Trophoblast cell (in vitro differentiated cells and primary cell): Measurements from ENCODE around the gene CDC42SE2.
A peak's percentile ranks its signal among the peaks of the same experiment; 100 is the strongest.

Experiments
- DNase-seq, 2 donors: peaks; one replicate each; pipeline ENCODE4 v3.0.0-alpha.2; 2016
- H2AFZ ChIP-seq: 2 replicates; pipeline ENCODE4 v1.6.1; 2013; ENCODE audit warnings: low read length, moderate library complexity, mild to moderate bottlenecking; ENCODE audit not compliant: insufficient read depth, poor library complexity
- H2AK5ac ChIP-seq: 2 replicates; pipeline ENCODE4 v1.6.1; 2013; ENCODE audit warnings: mild to moderate bottlenecking, low read length
- H2BK120ac ChIP-seq: 2 replicates; pipeline ENCODE4 v1.6.1; 2013; ENCODE audit warnings: low read length, mild to moderate bottlenecking, moderate library complexity; ENCODE audit not compliant: insufficient read depth, poor library complexity
- H2BK12ac ChIP-seq: 2 replicates; pipeline ENCODE4 v1.6.1; 2013; ENCODE audit warnings: mild to moderate bottlenecking, low read length, moderate library complexity
- H2BK5ac ChIP-seq: 2 replicates; pipeline ENCODE4 v1.6.1; 2013; ENCODE audit warnings: low read length, low read depth, moderate library complexity, mild to moderate bottlenecking; ENCODE audit not compliant: poor library complexity
- H3K14ac ChIP-seq: 2 replicates; pipeline ENCODE4 v1.6.1; 2013; ENCODE audit warnings: mild to moderate bottlenecking, low read length
- H3K18ac ChIP-seq: 2 replicates; pipeline ENCODE4 v1.6.1; 2013; ENCODE audit warnings: mild to moderate bottlenecking, low read length
- H3K23ac ChIP-seq: 2 replicates; pipeline ENCODE4 v1.6.1; 2013; ENCODE audit warnings: low read length
- H3K27ac ChIP-seq: 2 replicates; pipeline ENCODE4 v1.5.1; 2013; ENCODE audit warnings: low read depth, mild to moderate bottlenecking, inconsistent platforms, low read length, moderate library complexity
- H3K27me3 ChIP-seq: 2 replicates; pipeline ENCODE4 v1.6.1; 2013; ENCODE audit warnings: inconsistent platforms, mild to moderate bottlenecking, low read length, moderate library complexity; ENCODE audit not compliant: insufficient read depth
- H3K36me3 ChIP-seq, 2 experiments: 1 replicate in 1 of 2; 2 replicates in 1 of 2; pipeline ENCODE4 v1.6.1; 2013; ENCODE audit warnings: low read length in 2 of 2, mild to moderate bottlenecking in 2 of 2, moderate library complexity in 1 of 2; ENCODE audit not compliant: insufficient read depth in 2 of 2, control insufficient read depth in 1 of 2
- H3K4ac ChIP-seq: 2 replicates; pipeline ENCODE4 v1.6.1; 2013; ENCODE audit warnings: low read depth, mild to moderate bottlenecking, low read length, moderate library complexity
- H3K4me1 ChIP-seq, 2 experiments: 1 replicate in 1 of 2; 2 replicates in 1 of 2; pipeline ENCODE4 v1.6.1; 2013; ENCODE audit warnings: low read length in 2 of 2, mild to moderate bottlenecking in 2 of 2, moderate library complexity in 1 of 2; ENCODE audit not compliant: insufficient read depth in 2 of 2, control insufficient read depth in 1 of 2
- H3K4me2 ChIP-seq: 2 replicates; pipeline ENCODE4 v1.6.1; 2013; ENCODE audit warnings: inconsistent platforms, mild to moderate bottlenecking, low read length, moderate library complexity
- H3K4me3 ChIP-seq: 2 replicates; pipeline ENCODE4 v1.5.1; 2013; ENCODE audit warnings: mild to moderate bottlenecking, low read depth, low read length, inconsistent platforms
- H3K79me1 ChIP-seq: one replicate; pipeline ENCODE4 v1.6.1; 2013; ENCODE audit warnings: low read length
- H3K79me2 ChIP-seq: 2 replicates; pipeline ENCODE4 v1.6.1; 2013; ENCODE audit warnings: low read length, mild to moderate bottlenecking; ENCODE audit not compliant: control insufficient read depth, insufficient read depth, poor library complexity
- H3K9ac ChIP-seq: 2 replicates; pipeline ENCODE4 v1.6.1; 2013; ENCODE audit warnings: mild to moderate bottlenecking, low read length
- H3K9me3 ChIP-seq: 2 replicates; pipeline ENCODE4 v1.6.1; 2013; ENCODE audit warnings: low read depth, mild to moderate bottlenecking, control low read depth, inconsistent platforms, low read length; ENCODE audit not compliant: insufficient read depth
- H4K12ac ChIP-seq: 2 replicates; pipeline ENCODE4 v1.6.1; 2013; ENCODE audit warnings: low read depth, mild to moderate bottlenecking, low read length, moderate library complexity
- H4K8ac ChIP-seq: 2 replicates; pipeline ENCODE4 v1.6.1; 2013; ENCODE audit warnings: low read depth, mild to moderate bottlenecking, low read length, moderate library complexity
- H4K91ac ChIP-seq: one replicate; pipeline ENCODE4 v1.6.1; 2013; ENCODE audit warnings: low read depth, mild to moderate bottlenecking, low read length, moderate library complexity
- WGBS: extraction: QIAGEN DNeasy Blood & Tissue Kit; methylation state at CpG from one replicate; pipeline ENCODE4 v1.1.7; 2013; ENCODE audit warnings: missing lambda C conversion rate; ENCODE audit not compliant: insufficient read length, insufficient coverage; ENCODE audit errors: extremely low coverage; 5-methylcytosine and 5-hydroxymethylcytosine counted together

The CDC42SE2 gene

GRCh38 chr5:131242728-131243255 is 21.1 kb upstream of the CDC42SE2 start:
- no peak overlapping the region for H3K4ac ChIP-seq
- no peak overlapping the region for H4K91ac ChIP-seq
- H3K27me3 ChIP-seq = no peaks in the 10 kb centered on the region
- no peak overlapping the region for H2AK5ac ChIP-seq
- peaks cover 1% of the 10 kb centered on the region for H3K9me3 ChIP-seq
- H3K4me2 ChIP-seq = no peak overlapping the region
- H4K8ac ChIP-seq = no peak overlapping the region
- H3K18ac ChIP-seq = no peak overlapping the region
- no peak overlapping the region for H2BK120ac ChIP-seq
- H2BK12ac ChIP-seq = no peak overlapping the region
- no peak overlapping the region for H3K27ac ChIP-seq
- H2AFZ ChIP-seq = no peak overlapping the region
- no peaks in the 10 kb centered on the region for H3K4me1 ChIP-seq
- DNase-seq = peak in 1 of 2 donors; percentile 32
- H4K12ac ChIP-seq = no peak overlapping the region
- no peak overlapping the region for H3K14ac ChIP-seq
- no peaks in the 10 kb centered on the region for H3K79me2 ChIP-seq
- H3K79me1 ChIP-seq = no peaks in the 10 kb centered on the region
- no peaks in the 10 kb centered on the region for H3K36me3 ChIP-seq
- no peak overlapping the region for H3K4me3 ChIP-seq
- H3K9ac ChIP-seq = no peak overlapping the region
- H3K23ac ChIP-seq = no peak overlapping the region
- no peak overlapping the region for H2BK5ac ChIP-seq

- no peak overlapping the region for H4K8ac ChIP-seq
- H3K4me1 ChIP-seq = no peaks in the 10 kb centered on the region
- no peak overlapping the region for H2BK12ac ChIP-seq
- no peak overlapping the region for H3K23ac ChIP-seq
- no peak overlapping the region for H3K9ac ChIP-seq
- no peak overlapping the region for H4K91ac ChIP-seq
- no peak overlapping the region for H4K12ac ChIP-seq
- no peaks in the 10 kb centered on the region for H3K79me1 ChIP-seq
- H3K14ac ChIP-seq = no peak overlapping the region
- no peak for DNase-seq
- no peaks in the 10 kb centered on the region for H3K36me3 ChIP-seq
- no peak overlapping the region for H2BK5ac ChIP-seq
- H3K4me2 ChIP-seq = no peak overlapping the region
- H3K27ac ChIP-seq = no peak overlapping the region
- H3K4me3 ChIP-seq = no peak overlapping the region
- H2AFZ ChIP-seq = no peak overlapping the region
- H3K9me3 ChIP-seq = peaks cover 1% of the 10 kb centered on the region
- H3K79me2 ChIP-seq = no peaks in the 10 kb centered on the region
- H2AK5ac ChIP-seq = no peak overlapping the region
- H2BK120ac ChIP-seq = no peak overlapping the region
- no peak overlapping the region for H3K4ac ChIP-seq
- no peaks in the 10 kb centered on the region for H3K27me3 ChIP-seq
- H3K18ac ChIP-seq = no peak overlapping the region
Observed at GRCh38 chr5:131245312-131245711, 18.5 kb upstream of the CDC42SE2 start.

GRCh38 chr5:131245948-131246347 is 17.9 kb upstream of the CDC42SE2 start:
- no peaks in the 10 kb centered on the region for H3K79me2 ChIP-seq
- WGBS = no CpG with 5 or more reads among the region's 2 CpGs
- no peak overlapping the region for H4K12ac ChIP-seq

DNA sequence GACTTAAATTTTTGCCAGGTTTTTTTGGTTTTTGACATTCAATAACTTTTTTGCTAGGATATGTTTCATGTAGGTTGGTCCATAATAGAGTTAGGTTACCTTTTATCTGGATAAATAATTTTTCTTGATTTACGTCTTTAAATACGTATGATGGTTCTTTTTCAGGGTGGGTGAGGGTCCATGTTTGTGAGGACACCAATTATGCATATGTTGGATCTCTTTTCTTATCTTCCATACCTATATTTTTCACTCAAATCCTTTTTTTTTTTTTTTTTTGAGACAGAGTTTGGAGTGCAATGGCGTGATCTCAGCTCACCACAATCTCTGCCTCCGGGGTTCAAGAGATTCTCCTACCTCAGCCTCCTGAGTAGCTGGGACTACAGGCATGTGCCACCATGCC is 17.3 kb upstream of the CDC42SE2 start:
- H2BK12ac ChIP-seq = no peak overlapping the region
- no peak overlapping the region for H3K27ac ChIP-seq
- no peak for DNase-seq
- H2BK120ac ChIP-seq = no peak overlapping the region
- H3K36me3 ChIP-seq = no peaks in the 10 kb centered on the region
- H3K27me3 ChIP-seq = no peaks in the 10 kb centered on the region
- no peak overlapping the region for H3K4me3 ChIP-seq
- H3K79me1 ChIP-seq = no peaks in the 10 kb centered on the region
- H3K18ac ChIP-seq = no peak overlapping the region
- no peak overlapping the region for H3K14ac ChIP-seq
- no peak overlapping the region for H3K4me2 ChIP-seq
- no peak overlapping the region for H4K8ac ChIP-seq
- H4K12ac ChIP-seq = no peak overlapping the region
- H3K79me2 ChIP-seq = no peaks in the 10 kb centered on the region
- WGBS = no CpG with 5 or more reads among the region's 4 CpGs
- no peak overlapping the region for H2AFZ ChIP-seq
- H3K4me1 ChIP-seq = no peaks in the 10 kb centered on the region
- no peak overlapping the region for H3K9ac ChIP-seq
- H3K4ac ChIP-seq = no peak overlapping the region
- peaks cover 1% of the 10 kb centered on the region for H3K9me3 ChIP-seq
- H4K91ac ChIP-seq = no peak overlapping the region
- H2AK5ac ChIP-seq = no peak overlapping the region
- no peak overlapping the region for H2BK5ac ChIP-seq
- H3K23ac ChIP-seq = no peak overlapping the region

More at GRCh38 chr5:131245948-131246347, 17.9 kb upstream of the CDC42SE2 start:
- Histone ChIP-seq H3K4me2 (no peak overlapping the region), H3K9me3 (peaks cover 1% of the 10 kb centered on the region), H4K91ac (no peak overlapping the region), H3K9ac (no peak overlapping the region), H3K4me3 (no peak overlapping the region), H2BK5ac (no peak overlapping the region), H3K4ac (no peak overlapping the region), H3K23ac (no peak overlapping the region), H3K27me3 (no peaks in the 10 kb centered on the region), H3K36me3 (no peaks in the 10 kb centered on the region), H2AK5ac (no peak overlapping the region), H3K79me1 (no peaks in the 10 kb centered on the region), H4K8ac (no peak overlapping the region), H2BK12ac (no peak overlapping the region), H2AFZ (no peak overlapping the region), H3K18ac (no peak overlapping the region), H3K4me1 (no peaks in the 10 kb centered on the region), H2BK120ac (no peak overlapping the region), H3K14ac (no peak overlapping the region), H3K27ac (no peak overlapping the region)
- no peak for DNase-seq
